GM23338 (cell line): Measurements from ENCODE around the gene SORBS1. TPM values are rescaled to one million over a fixed set of nuclear protein-coding genes. Genes with fewer than 3 reads are reported as not detected.

Experiments used
- ATAC-seq: fragments of 200-7000 bp; cut with Tn5 transposase; 3 replicates; pipeline ENCODE4 v1.9.1; 2020
- DNase-seq: peaks from one replicate; pipeline ENCODE4 v3.0.0-alpha.2; 2015; ENCODE audit warnings: low spot score
- H2AFZ ChIP-seq: fragments of 200-600 bp; sonication (generic); 2 replicates; pipeline ENCODE4 v1.8.0; 2016; ENCODE audit warnings: antibody characterized with exemption, mild to moderate bottlenecking, moderate library complexity
- H3F3A ChIP-seq: fragments of 200-600 bp; sonication (generic); replicated peaks from 2 replicates; pipeline ENCODE4 v1.8.0; 2017; ENCODE audit warnings: antibody characterized with exemption, mixed run types, low read depth
- H3K27ac ChIP-seq: fragments of 200-600 bp; sonication (generic); 2 replicates; pipeline ENCODE4 v1.6.1; 2016; ENCODE audit warnings: low read depth
- H3K27me3 ChIP-seq: fragments of 200-600 bp; sonication (generic); 2 replicates; pipeline ENCODE4 v1.8.0; 2016; ENCODE audit warnings: mild to moderate bottlenecking, mixed run types, moderate library complexity; ENCODE audit not compliant: insufficient read depth
- H3K36me3 ChIP-seq: fragments of 200-600 bp; sonication (generic); 2 replicates; pipeline ENCODE4 v1.8.0; 2016; ENCODE audit warnings: mild to moderate bottlenecking; ENCODE audit not compliant: insufficient read depth
- H3K4me1 ChIP-seq: fragments of 200-600 bp; sonication (generic); 2 replicates; pipeline ENCODE4 v1.8.0; 2016; ENCODE audit warnings: mild to moderate bottlenecking, moderate library complexity; ENCODE audit not compliant: insufficient read depth
- H3K4me2 ChIP-seq: fragments of 200-600 bp; sonication (generic); 2 replicates; pipeline ENCODE4 v1.7.1; 2017; ENCODE audit warnings: mixed run types
- H3K4me3 ChIP-seq: fragments of 200-600 bp; sonication (generic); 2 replicates; pipeline ENCODE4 v1.6.1; 2016; ENCODE audit warnings: mixed run types
- H3K79me2 ChIP-seq: fragments of 200-600 bp; sonication (generic); replicated peaks from 2 replicates; pipeline ENCODE4 v1.8.0; 2017; ENCODE audit warnings: mild to moderate bottlenecking; ENCODE audit not compliant: insufficient read depth
- H3K9me2 ChIP-seq: fragments of 200-600 bp; sonication (generic); 2 replicates; pipeline ENCODE4 v1.8.0; 2017; ENCODE audit not compliant: insufficient read depth
- H4K20me1 ChIP-seq: fragments of 200-600 bp; sonication (generic); replicated peaks from 2 replicates; pipeline ENCODE4 v1.8.0; 2017; ENCODE audit warnings: mild to moderate bottlenecking; ENCODE audit not compliant: insufficient read depth
- H3K27ac Mint-ChIP-seq: 2 replicates; pipeline ENCODE4 v1.8.0; 2020; ENCODE audit warnings: inconsistent platforms, mild to moderate bottlenecking, moderate library complexity, mixed read lengths
- H3K27me3 Mint-ChIP-seq: 3 replicates; pipeline ENCODE4 v1.8.0; 2022; ENCODE audit warnings: low read depth, mild to moderate bottlenecking, moderate library complexity, mixed read lengths, inconsistent platforms; ENCODE audit not compliant: insufficient read depth, poor library complexity
- H3K36me3 Mint-ChIP-seq: 3 replicates; pipeline ENCODE4 v1.8.0; 2021; ENCODE audit warnings: low read depth, mild to moderate bottlenecking, inconsistent platforms, moderate library complexity, mixed read lengths
- H3K4me1 Mint-ChIP-seq: 3 replicates; pipeline ENCODE4 v1.8.0; 2020; ENCODE audit warnings: mild to moderate bottlenecking, inconsistent platforms, mixed read lengths
- H3K4me3 Mint-ChIP-seq: 3 replicates; pipeline ENCODE4 v1.8.0; 2021; ENCODE audit warnings: moderate library complexity, mild to moderate bottlenecking, inconsistent platforms, mixed read lengths
- H3K9me3 Mint-ChIP-seq: 3 replicates; pipeline ENCODE4 v1.8.0; 2020; ENCODE audit warnings: moderate library complexity, mild to moderate bottlenecking, inconsistent platforms, mixed read lengths
- CREB1 ChIP-seq: fragments of 250-450 bp; sonication (Bioruptor Pico); IDR thresholded peaks from 2 replicates; pipeline ENCODE4 v1.5.0; 2020; ENCODE audit warnings: low read depth, mild to moderate bottlenecking, moderate library complexity
- EZH2 ChIP-seq: fragments of 200-600 bp; sonication (generic); IDR thresholded peaks from one replicate; pipeline ENCODE4 v1.8.0; 2017; ENCODE audit warnings: antibody characterized with exemption, mild to moderate bottlenecking, low read depth; ENCODE audit not compliant: unreplicated experiment
- EZH2phosphoT487 ChIP-seq: fragments of 200-600 bp; sonication (generic); IDR thresholded peaks from one replicate; pipeline ENCODE4 v1.8.1; 2018; ENCODE audit warnings: antibody characterized with exemption; ENCODE audit not compliant: unreplicated experiment
- JUNB ChIP-seq: IDR thresholded peaks from one replicate; pipeline ENCODE4 v1.6.1; 2016; ENCODE audit warnings: antibody characterized with exemption; ENCODE audit not compliant: unreplicated experiment
- NANOG ChIP-seq: IDR thresholded peaks from 2 replicates; pipeline ENCODE4 v1.6.1; 2016; ENCODE audit warnings: antibody characterized with exemption, borderline replicate concordance
- STAT1 ChIP-seq: IDR thresholded peaks from one replicate; pipeline ENCODE4 v1.6.1; 2016; ENCODE audit warnings: antibody characterized with exemption; ENCODE audit not compliant: unreplicated experiment
- ZNF114 ChIP-seq: fragments of 250-450 bp; sonication (Bioruptor Pico); IDR thresholded peaks from 2 replicates; pipeline ENCODE4 v1.5.0; 2020; ENCODE audit warnings: mild to moderate bottlenecking, moderate library complexity
- ZNF331 ChIP-seq: fragments of 250-450 bp; sonication (Bioruptor Pico); IDR thresholded peaks from 2 replicates; pipeline ENCODE4 v1.5.0; 2020; ENCODE audit warnings: low read depth, mild to moderate bottlenecking, moderate library complexity
- polyA plus RNA-seq: library from polyadenylated mRNA; unstranded; fragments of >200 nt; fragmentation: Nextera tagmentation; extraction: Ambion mirVana; gene quantifications from 2 replicates; pipeline ENCODE4 v1.2.1, GENCODE V29; 2016
- total RNA-seq: library from RNA; depleted of rRNA; stranded (reverse); fragments of >200 nt; shearing (Covaris generic); gene quantifications from 2 replicates; pipeline ENCODE4 v1.2.3, GENCODE V29; 2014
- TF ChIP-seq, protein P1 (sequence below): IDR thresholded peaks from one replicate; pipeline ENCODE4 v1.6.1; 2018; ENCODE audit warnings: antibody characterized with exemption; ENCODE audit not compliant: unreplicated experiment
- TF ChIP-seq, protein P2 (sequence below): IDR thresholded peaks from 2 replicates; pipeline ENCODE4 v1.6.1; 2016; ENCODE audit warnings: antibody characterized with exemption
- TF ChIP-seq, protein P3 (sequence below), 2 experiments: fragments of 200-600 bp in 1 of 2; sonication (generic) in 1 of 2; conservative IDR thresholded peaks; 2 replicates each; pipeline versions ENCODE4 v1.5.1 to v1.6.1; 2016 to 2017; ENCODE audit warnings: antibody characterized with exemption in 2 of 2, low read depth in 2 of 2, mild to moderate bottlenecking in 2 of 2, moderate library complexity in 1 of 2

The SORBS1 gene
- total and polyA plus RNA-seq, 2 experiments from 2014 or later = 47.7 to 51.5 TPM

DNA sequence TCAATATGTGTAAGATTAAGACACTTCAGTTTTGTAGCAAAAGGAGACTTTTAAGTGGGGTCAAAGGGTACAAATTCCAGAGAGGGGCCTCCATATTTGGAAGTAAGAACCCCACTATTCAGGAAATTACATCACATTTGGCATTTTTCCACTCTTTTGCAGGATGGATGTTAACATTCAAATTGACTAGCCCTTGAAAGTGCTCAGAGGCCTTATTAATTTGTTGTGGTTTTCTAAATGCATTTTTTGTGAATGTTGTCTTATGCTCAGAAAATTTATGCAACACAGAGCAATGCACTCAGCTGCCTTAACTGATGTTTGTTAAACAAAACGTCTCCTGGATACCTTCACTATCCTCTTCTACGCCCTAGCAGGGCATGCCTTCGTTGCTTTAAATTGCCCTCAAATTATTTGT lies 219.4 kb downstream of the SORBS1 start:
- Histone ChIP-seq H4K20me1 (no peaks in the 10 kb centered on the region), H3K36me3 (0 out of 2 replicates have a peak, but pooled peaks cover 3% of the 10 kb centered on the region), H3K27ac (no peak overlapping the region), H3K4me3 (no peak overlapping the region), H3K79me2 (no peaks in the 10 kb centered on the region), H2AFZ (no peak overlapping the region), H3K4me2 (no peak overlapping the region), H3K27me3 (no peaks in the 10 kb centered on the region), H3F3A (no peaks in the 10 kb centered on the region), H3K9me2 (no peaks in the 10 kb centered on the region), H3K4me1 (peaks cover 7% of the 10 kb centered on the region; the same call in 1 of the 2 replicates)
- Mint-ChIP-seq H3K27ac (no peak overlapping the region), H3K4me1 (peaks cover 8% of the 10 kb centered on the region), H3K4me3 (no peak overlapping the region), H3K36me3 (peaks cover 11% of the 10 kb centered on the region; the same call in 2 of the 3 replicates), H3K9me3 (no peaks in the 10 kb centered on the region), H3K27me3 (peaks cover under 1% of the 10 kb centered on the region)
- DNase-seq (no peak), ATAC-seq (no peak)
- no peak for TF ChIP-seq EZH2
- TF ChIP-seq EZH2phosphoT487 = no peak
- no peak for TF ChIP-seq JUNB
- no peak for TF ChIP-seq STAT1
- no peak for TF ChIP-seq CREB1
- TF ChIP-seq, protein P1, sequence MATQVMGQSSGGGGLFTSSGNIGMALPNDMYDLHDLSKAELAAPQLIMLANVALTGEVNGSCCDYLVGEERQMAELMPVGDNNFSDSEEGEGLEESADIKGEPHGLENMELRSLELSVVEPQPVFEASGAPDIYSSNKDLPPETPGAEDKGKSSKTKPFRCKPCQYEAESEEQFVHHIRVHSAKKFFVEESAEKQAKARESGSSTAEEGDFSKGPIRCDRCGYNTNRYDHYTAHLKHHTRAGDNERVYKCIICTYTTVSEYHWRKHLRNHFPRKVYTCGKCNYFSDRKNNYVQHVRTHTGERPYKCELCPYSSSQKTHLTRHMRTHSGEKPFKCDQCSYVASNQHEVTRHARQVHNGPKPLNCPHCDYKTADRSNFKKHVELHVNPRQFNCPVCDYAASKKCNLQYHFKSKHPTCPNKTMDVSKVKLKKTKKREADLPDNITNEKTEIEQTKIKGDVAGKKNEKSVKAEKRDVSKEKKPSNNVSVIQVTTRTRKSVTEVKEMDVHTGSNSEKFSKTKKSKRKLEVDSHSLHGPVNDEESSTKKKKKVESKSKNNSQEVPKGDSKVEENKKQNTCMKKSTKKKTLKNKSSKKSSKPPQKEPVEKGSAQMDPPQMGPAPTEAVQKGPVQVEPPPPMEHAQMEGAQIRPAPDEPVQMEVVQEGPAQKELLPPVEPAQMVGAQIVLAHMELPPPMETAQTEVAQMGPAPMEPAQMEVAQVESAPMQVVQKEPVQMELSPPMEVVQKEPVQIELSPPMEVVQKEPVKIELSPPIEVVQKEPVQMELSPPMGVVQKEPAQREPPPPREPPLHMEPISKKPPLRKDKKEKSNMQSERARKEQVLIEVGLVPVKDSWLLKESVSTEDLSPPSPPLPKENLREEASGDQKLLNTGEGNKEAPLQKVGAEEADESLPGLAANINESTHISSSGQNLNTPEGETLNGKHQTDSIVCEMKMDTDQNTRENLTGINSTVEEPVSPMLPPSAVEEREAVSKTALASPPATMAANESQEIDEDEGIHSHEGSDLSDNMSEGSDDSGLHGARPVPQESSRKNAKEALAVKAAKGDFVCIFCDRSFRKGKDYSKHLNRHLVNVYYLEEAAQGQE = no peak

DNA sequence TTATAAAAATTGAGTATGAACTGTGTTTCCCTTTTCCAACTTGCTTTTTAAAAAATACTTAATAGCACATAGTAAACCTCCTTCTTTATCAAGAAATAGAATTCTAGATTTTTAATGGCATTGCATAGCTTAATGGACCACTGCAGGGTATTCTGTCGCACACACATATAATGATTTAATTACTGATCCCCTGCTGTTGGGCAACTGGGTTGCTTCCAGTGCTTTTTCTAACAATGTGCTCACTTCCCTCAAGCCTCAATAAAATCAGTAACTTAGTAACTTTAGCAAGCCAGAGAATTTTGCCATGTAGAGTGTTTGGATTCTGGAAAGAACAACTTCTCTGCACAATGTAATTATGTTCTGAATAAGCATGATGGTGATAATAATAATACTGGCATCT lies 221.3 kb downstream of the SORBS1 start:
- Histone ChIP-seq H3K4me2 (no peak overlapping the region), H3F3A (0 out of 2 replicates have a peak, but pooled peaks cover 3% of the 10 kb centered on the region), H3K27me3 (no peaks in the 10 kb centered on the region), H3K4me3 (no peak overlapping the region), H3K79me2 (no peaks in the 10 kb centered on the region), H4K20me1 (no peaks in the 10 kb centered on the region), H3K36me3 (0 out of 2 replicates have a peak, but pooled peaks cover 3% of the 10 kb centered on the region), H3K9me2 (no peaks in the 10 kb centered on the region), H3K27ac (no peak overlapping the region), H3K4me1 (peaks cover 7% of the 10 kb centered on the region; the same call in 1 of the 2 replicates), H2AFZ (no peak overlapping the region)
- Mint-ChIP-seq H3K27ac (no peak overlapping the region), H3K9me3 (no peaks in the 10 kb centered on the region), H3K27me3 (peaks cover 6% of the 10 kb centered on the region), H3K4me3 (no peak overlapping the region), H3K4me1 (peaks cover 7% of the 10 kb centered on the region), H3K36me3 (peaks cover 14% of the 10 kb centered on the region)
- no peak for DNase-seq
- ATAC-seq = no peak
- TF ChIP-seq, protein P2, sequence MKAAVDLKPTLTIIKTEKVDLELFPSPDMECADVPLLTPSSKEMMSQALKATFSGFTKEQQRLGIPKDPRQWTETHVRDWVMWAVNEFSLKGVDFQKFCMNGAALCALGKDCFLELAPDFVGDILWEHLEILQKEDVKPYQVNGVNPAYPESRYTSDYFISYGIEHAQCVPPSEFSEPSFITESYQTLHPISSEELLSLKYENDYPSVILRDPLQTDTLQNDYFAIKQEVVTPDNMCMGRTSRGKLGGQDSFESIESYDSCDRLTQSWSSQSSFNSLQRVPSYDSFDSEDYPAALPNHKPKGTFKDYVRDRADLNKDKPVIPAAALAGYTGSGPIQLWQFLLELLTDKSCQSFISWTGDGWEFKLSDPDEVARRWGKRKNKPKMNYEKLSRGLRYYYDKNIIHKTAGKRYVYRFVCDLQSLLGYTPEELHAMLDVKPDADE = no peak
- TF ChIP-seq NANOG (no peak), EZH2 (no peak), ZNF331 (CRISPR knock-in tag) (no peak), ZNF114 (CRISPR knock-in tag) (no peak), JUNB (no peak)
- TF ChIP-seq, protein P3, sequence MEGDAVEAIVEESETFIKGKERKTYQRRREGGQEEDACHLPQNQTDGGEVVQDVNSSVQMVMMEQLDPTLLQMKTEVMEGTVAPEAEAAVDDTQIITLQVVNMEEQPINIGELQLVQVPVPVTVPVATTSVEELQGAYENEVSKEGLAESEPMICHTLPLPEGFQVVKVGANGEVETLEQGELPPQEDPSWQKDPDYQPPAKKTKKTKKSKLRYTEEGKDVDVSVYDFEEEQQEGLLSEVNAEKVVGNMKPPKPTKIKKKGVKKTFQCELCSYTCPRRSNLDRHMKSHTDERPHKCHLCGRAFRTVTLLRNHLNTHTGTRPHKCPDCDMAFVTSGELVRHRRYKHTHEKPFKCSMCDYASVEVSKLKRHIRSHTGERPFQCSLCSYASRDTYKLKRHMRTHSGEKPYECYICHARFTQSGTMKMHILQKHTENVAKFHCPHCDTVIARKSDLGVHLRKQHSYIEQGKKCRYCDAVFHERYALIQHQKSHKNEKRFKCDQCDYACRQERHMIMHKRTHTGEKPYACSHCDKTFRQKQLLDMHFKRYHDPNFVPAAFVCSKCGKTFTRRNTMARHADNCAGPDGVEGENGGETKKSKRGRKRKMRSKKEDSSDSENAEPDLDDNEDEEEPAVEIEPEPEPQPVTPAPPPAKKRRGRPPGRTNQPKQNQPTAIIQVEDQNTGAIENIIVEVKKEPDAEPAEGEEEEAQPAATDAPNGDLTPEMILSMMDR (conservative IDR thresholded peaks at IDR 0.05; ENCODE audit: low read depth in 2 of 2) = no peak
- TF ChIP-seq, protein P1 = no peak
